DMS153 treated with DMSO at 0.1 percent for 48 hours (cell line): ENCODE data around the gene CNOT4.
"Not testable (repeated sequence)": the region's sequence is repeated elsewhere in the genome, so short reads cannot be mapped to it uniquely, and the experiment has no call there.

Source experiments
- DNase-seq: peaks from one replicate; lab custom pipeline; 2025; ENCODE audit not compliant: unreplicated experiment; lab: John Stamatoyannopoulos, UW

CNOT4 gene

DNA sequence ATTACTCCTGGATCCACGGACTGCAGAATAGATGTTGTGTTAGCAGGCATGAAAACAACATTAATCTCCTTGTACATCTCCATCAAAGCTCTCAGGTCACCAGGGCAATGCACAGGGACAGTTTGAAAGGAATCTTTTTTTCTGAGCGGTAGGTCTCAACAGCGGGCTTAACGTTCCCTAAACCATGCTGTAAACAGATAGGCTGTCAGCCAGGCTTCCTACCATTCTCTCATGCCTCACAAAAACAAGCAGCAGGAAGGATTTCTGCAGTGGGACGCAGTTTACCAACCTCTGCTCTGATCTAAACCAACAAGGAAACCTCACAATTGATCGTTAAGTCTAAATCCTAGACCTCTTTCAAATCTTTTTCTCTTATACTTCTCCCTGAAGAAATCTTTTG is 50.8 kb downstream of the CNOT4 start:
- no peak for DNase-seq

- DNase-seq: no peak
Observed at GRCh38 chr7:135454060-135454459, 55.8 kb downstream of the CNOT4 start.

GRCh38 chr7:135449436-135449835 is 60.5 kb downstream of the CNOT4 start:
- DNase-seq: no peak

DNA sequence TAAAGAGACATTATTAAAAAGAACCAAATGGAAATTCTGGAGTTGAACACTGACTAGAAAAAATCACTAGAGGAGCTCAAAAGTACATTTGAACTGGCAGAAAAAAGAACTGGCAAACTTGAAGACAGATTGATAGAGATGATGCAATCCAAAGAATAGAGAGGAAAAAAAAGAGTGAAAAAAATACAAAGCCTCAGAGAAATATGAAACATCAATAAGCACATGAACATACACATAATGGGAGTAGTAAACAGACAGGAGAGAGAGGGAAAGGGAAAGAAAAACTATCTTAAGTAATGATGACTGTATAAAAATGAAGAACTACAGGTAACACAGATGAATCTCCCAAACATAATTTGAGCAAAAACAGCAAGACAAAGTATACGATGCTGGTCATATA is 61.1 kb downstream of the CNOT4 start:
- DNase-seq: no peak

GRCh38 chr7:135447748-135448147 is 62.2 kb downstream of the CNOT4 start:
- no peak for DNase-seq

GRCh38 chr7:135445690-135446089 is 64.2 kb downstream of the CNOT4 start:
- no peak for DNase-seq

DNA sequence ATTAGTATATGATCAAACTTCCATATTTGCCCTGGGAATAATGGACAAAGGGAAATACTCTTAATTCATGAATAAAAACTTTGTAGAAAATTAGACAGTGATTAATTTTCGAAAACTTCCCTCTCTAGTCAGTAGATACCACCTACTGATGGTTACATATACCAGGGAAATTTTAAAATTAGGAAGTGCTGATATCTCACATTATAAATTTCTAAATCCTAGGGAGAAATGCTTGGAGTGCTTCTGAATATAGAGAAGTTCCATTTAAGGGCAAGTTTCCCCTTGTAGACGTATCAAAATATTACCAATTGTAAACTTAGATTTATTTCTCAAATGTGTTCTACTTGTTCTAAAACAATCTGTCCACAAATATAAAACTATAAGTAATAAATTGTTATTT is 64.6 kb downstream of the CNOT4 start:
- DNase-seq: not testable (repeated sequence)

DNA sequence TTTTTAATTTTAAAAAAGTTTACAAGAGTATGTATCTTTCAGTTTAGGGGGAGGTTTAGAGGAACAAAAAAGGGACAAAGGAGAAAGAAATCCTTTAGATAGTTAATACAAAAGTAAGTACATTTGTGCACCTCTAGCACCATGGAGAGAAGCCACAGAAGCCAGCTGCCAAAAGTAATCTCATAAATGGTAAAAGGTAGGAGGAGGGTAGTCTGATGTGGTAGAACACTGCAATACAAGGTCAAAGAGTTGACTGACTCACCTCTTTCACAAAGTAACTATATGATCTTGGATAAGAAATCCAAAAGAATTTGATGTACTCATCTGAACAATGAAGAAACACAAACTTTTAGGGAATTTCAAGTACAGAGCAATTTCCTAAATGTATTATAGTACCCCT is 68.1 kb downstream of the CNOT4 start:
- DNase-seq: no peak

GRCh38 chr7:135434047-135434446 is 75.9 kb downstream of the CNOT4 start:
- no peak for DNase-seq

DNA sequence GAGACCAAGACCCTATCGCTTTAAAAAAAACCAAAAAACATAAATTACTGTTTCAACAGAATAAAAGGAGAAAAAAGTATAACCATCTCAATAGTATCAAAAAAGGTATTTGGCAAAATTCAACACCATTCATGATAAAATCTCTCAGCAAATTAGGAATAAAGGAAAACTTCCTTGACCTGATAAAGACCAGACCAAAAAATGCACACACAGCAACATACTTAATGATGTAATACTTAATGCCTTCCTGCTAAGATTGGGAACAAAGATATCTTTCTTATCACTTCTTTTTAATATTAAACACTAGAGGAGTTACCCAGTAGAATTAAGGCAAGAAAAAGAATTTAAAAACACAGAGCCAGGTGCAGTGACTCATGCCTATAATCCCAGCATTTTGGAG is 79.3 kb downstream of the CNOT4 start:
- no peak for DNase-seq

DNA sequence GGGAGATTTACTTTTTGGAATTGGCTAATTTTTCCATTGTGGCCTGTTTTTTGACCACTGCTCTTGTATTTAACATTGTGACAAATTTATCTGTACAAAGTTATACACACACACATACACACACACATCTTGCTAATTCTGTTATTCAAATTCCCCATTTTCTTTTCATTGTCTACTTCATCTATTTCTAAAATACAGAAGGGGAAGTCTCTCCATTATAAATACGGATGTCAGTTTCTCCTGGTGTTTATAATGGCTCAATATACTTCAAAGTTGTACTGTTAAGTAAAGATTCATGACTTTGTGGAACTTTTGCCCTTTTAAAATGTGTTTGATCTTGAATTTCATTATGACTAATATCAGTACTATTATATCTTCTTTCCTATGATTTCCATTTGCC is 81.0 kb downstream of the CNOT4 start:
- DNase-seq: no peak

DNA sequence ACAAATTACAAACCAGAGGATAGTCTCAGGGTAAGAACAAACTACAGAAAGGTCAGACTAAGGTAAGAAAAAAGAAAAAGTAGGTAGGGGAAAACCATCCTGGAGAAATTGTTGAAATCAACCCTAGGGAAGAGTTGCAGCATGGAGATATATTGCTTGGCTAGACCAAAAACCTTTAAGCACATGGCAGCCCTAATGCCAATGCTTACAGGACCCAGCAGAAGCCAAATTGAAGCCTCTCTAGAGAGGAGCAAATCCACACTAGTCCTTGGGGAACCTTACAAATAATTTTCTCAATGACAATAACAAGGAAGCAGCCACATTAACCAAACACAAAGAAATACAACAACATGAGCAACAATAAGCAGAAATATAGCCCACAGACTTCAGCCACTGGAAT is 81.9 kb downstream of the CNOT4 start:
- no peak for DNase-seq

DNA sequence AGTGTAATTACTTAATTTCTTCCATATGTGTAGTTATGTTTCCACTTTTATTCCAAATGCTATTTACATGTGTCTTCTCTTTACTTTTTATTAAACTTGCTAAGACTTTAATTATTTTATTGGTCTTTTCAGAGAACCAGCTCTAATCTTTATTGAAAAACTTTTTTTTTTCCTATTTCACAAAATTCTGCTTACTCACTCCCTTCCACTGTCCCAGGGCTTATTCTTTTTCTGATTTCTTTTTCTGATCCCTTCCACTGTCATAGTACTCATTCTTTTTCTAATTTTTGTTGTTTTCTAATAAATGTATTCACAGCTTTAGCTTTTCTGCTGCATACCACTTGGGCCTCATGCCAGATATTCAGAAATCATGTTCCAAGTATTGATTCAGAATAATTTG is 82.7 kb downstream of the CNOT4 start:
- no peak for DNase-seq

GRCh38 chr7:135425036-135425435 is 84.9 kb downstream of the CNOT4 start:
- DNase-seq: no peak

DNA sequence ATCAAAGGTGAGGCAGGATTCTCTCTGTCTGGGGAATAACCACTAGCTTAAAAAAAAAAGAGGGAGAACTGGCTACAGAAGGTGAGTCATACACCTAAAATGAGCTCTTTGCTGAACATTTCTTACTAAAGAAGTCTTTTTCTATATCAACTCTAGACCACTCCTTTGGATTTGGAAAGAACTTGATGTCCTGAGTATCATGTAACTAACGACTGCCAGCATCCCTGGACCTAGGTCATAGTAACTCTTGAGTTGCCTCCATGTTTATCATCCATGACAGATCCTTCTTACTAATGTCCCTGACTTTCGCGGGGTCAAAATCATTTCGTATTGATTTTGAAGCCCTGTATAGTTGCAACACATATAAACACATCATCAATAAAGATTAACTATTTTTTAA is 89.1 kb downstream of the CNOT4 start:
- DNase-seq: no peak

DNA sequence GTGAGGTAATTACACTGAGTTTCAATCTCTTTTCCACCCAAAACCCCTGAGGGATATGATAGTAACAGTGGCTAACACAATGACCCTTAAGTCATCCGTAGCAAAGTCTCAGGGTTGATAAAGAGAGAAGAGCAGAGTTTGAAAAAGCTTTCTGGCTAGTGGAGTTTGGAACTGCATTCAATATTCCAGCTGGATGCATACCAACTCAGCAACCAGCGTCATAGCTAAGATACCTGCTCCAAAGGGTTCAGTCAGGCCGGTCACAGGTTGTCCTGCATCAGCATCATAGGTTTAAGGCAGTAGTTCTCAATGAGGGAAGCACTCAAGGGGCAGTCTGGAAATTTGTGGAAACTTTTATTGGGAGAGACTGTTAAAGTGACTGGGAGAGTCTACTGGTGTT is 93.5 kb downstream of the CNOT4 start:
- no peak for DNase-seq

DNA sequence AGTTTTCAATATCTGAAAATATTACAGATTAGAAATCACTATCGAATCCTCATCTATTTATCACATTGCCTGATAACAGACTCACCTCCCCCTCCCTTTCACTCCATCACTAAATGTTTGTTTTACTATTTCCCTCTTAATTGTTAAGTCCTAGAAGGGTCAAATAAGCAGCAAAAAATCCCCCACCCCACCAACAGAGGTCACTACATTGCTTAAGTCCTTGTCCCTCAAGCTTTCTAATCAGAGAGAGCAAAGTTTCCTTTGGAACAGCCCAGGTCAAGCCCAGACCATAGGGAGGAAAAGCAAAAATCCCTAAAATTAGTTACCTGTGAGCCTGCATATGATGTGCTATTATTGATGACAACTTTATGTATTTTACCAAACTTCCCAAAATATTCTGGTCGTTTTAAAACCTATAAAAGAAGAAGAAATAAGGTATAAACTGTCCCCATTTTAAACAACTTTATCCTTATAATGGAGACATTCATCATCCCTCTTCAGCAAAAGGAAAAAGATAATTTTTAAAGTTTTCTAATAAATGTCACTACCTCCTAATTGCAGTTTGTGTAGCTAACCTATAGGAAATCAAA is 95.0 kb downstream of the CNOT4 start:
- DNase-seq: peak; percentile 10

- DNase-seq: no peak
Observed at GRCh38 chr7:135414208-135414607, 95.7 kb downstream of the CNOT4 start.

GRCh38 chr7:135411098-135411497 is 98.8 kb downstream of the CNOT4 start:
- no peak for DNase-seq

GRCh38 chr7:135410543-135410942 is 99.4 kb downstream of the CNOT4 start:
- no peak for DNase-seq

DNA sequence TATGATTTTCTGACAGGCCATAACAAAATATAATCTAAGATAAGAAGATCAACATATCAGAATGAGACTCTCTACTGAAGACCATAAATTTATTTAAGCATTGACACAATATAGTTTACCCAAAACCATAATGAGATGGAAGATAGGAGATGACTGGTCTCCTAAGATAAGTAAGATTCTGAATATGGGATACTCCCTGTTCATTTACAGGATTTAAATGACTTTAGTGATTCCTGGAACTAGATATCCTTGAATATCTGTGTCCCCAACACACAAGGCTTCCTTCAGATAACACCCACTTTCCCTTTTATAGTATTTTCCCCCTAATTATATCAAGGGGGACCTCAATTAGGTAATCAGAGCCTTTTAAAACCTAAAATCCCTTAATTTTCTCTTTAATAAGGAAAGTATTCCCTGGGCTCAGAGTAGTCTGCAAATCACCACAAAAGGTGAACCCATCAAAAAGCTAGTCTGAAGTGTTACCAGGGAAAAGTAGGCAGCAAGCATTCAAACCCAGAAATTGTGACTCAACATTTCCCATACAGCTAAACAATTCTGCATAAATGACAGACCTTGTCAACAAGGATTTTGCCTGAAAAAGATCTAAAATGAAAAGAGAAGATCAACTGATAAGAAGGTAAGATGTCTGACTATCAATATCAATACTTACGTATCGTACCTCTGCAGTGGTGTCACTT is 99.9 kb downstream of the CNOT4 start:
- DNase-seq: no peak

DNA sequence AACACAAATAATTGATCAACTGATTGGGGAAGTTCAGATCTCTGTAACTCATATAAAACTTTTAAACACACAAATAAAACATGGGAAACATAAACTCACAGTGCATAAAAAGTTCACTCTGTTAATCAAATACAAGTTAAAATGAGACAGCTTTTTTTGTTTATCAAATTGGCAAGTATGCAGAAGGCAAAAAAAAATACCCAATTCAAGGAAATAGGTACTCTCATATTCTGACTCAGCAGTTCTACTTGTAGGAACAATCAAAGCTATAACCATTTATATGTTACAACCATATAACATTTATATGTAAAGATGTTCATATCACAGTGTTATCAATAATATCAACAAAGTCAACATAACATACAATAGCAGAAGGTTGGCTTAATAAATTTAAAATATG is 102.0 kb downstream of the CNOT4 start:
- DNase-seq: no peak

DNA sequence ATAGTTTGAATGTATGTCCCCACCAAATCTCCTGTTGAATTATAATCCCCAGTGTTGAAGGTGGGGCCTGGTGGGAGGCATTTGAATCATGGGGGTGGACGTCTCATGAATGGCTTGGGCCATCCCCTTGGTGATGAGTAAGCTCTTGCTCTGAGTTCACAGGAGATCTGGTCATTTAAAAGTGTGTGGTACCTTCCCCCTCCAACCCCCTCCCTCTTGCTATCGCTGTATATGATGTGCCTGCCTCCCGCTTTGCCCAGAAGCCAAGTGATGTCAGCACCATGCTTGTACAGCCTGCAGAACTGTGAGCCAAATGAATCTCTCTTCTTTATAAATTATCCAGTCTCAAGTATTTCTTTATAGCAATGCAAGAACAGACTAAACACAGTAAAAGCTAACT is 103.0 kb downstream of the CNOT4 start:
- no peak for DNase-seq
